Amygdala (tissue), 56 donors: ENCODE data around the gene NADK.
"Not testable (repeated sequence)": the region's sequence is repeated elsewhere in the genome, so short reads cannot be mapped to it uniquely, and the experiment has no call there.

ENCODE experiments used
- DNase-seq, 56 donors: peaks; one replicate each; lab custom pipeline; 2025; lab: John Stamatoyannopoulos, UW

NADK gene

DNA sequence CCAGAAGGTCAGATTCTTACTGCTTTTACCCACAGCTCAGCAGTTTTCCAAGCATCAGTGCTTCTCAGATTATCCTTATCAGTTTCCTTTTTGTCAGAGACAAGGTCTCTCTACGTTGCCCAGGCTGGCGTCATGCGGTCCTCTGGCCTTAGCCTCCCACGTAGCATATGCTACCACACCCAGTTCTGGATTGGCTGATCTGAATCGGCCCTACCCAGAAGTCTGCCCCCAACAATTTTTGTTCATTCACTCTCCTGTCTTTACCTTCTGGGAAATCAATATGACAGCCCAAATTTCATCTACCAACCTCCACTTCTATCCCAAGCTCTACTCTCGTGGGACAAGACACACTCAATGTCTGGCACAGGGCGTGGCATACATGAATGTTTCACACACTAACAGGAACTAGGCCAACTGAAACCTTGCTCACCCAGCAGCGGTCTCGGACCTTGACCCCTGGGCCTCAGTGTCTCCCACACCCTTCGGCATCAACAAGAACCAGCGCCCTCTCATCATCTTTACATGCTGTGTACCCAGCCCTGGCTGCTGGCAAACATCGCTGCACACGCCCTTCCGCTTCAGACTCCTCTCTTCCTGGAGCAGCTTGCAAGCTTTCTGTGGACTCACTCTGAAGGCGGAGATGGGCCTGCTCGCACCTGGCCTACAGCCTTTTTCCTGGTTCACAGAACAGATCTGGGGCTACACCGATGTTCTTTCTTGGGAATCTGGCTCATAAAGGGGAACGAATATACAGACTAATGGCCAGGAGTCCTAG, 63.0 kb downstream of the NADK start:
- not testable (repeated sequence) for DNase-seq

DNA sequence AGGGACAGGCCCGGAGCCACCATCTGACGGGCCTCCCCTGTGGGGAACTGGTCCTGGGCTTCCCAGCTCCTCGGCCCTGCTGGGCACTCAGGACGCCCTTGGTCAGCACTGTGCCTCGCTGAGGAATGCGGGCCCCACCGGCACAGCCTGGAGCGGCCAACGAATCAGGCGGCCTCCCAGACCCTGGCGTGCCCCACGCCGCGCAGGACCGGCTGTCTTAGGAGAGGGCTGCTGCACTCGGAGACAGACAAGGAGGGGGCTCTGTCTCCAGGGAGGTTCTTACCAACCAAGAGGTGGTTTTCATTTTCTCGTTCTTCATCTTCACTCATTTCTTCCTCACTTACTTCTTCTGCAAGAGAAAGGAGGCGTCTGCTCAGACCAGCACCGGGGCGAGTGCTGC, 70.4 kb downstream of the NADK start:
- not testable (repeated sequence) for DNase-seq

DNA sequence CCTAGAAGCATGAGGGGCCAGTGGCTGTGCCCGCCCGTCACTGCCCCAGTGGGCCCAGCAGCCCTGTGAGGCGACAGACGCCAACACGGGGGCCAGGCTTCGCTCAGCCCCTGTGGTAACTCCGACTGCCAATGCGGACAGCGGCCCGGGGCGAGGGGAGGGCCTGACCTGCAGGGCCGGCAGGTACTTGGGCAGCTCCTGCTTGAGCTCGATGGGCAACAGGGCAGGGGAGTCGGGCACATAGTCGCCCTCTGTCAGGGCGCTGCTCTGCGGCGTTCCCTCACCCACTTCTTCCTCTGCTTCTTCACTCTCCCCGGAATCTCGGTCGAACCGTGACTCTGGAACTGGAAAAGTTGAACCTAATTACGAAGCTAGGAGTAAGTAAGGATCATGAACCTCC, 71.0 kb downstream of the NADK start:
- not testable (repeated sequence) for DNase-seq

DNA sequence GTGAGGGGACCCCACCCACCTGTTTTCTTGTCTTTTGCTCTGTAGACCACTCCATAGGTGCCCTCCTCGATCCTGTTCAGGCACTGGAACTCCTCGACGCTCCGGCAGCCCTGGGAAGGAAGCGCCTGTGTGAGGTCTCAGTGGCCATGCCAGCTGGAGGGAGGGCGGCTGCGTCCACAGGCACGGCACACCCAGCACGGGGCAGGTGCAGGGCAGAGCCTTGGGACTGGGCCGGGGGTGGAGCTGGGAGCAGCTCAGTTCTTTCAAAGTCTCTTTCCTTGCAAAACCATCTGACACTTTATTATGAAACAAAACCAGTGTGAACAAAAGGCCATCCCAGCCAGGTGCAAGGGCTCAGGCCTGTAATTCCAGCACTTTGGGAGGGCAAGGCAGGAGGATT, 72.6 kb downstream of the NADK start:
- not testable (repeated sequence) for DNase-seq

DNA sequence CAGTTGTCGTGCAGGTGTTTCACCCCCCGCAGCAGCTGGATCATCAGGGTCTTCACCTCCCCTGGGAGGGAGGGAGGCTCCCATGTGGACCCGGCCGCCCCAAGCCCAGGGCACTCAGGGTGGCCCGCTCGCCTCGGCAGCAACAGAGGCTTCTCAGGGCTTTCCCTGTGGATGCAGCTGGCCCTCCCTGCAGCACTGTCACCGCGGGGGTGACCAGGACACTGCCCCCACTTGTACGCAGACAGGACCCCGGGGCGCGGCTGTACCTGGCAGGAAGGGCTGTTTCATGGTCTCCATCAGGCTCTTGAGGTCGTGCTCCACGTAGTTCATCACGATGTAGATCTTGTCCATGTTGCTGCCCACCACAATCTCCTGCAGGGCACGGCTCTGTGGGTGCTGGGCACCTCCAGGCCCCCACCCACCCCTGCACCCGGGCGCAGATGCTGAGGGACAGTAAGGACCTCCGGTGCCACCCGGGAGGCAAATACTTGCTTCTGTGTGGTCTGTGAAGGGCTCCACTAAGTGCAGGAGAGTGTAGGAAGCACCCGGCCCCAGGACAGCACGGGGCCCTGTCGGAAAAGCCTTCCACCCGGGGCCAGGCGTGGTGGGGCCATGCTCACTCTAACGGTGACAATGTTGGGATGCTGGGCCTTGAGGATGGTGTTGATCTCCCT, 73.8 kb downstream of the NADK start:
- not testable (repeated sequence) for DNase-seq

DNA sequence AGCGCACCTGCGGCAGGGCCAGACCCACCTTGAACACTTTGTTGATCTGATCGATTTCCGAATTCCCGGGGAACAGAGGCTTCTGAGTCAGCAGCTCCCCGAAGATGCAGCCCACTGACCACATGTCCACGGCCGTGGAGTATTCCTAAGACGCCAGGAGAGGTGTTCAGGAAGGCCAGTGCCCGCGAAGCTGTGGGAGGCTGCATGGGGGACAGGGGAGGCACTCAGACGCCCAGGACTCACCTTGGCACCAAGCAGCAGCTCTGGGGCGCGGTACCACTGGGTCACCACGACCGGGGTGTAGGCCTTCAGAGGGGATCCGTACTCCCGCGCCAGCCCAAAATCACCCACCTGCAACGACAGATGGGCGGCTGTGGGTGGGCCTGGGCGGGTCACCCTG, 74.5 kb downstream of the NADK start:
- DNase-seq = no peak

DNA sequence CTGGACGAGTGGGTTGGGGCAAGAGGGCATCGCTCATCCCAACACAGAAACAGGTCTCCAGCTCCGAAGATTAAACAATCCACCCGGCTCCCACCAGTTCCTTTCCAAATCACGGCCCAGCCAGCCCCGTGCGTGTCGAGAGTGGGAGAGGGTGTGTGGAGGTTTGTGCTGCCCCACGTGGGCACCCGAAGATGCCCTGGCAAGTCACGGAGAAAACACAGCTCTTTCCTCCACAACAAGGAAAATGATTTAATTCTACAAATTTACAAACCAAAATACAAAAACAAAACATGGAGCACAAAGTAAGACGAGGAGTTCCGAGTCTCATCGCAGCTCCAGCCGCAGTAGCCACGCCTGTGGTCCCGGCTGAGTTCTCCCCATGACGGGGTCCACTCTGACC, 75.8 kb downstream of the NADK start:
- DNase-seq = not testable (repeated sequence)
